H9 (cell line): Measurements from ENCODE around the gene FAM13C. TPM values are rescaled to one million over a fixed set of nuclear protein-coding genes. Genes with fewer than 3 reads are reported as not detected.

Experiments
- DNase-seq: peaks from one replicate; pipeline ENCODE4 v3.0.0-alpha.2; 2017
- H2AFZ ChIP-seq: one replicate; pipeline ENCODE4 v1.6.1; 2013; ENCODE audit warnings: mild to moderate bottlenecking, low read length, control low read depth, moderate library complexity
- H2AK5ac ChIP-seq: 2 replicates; pipeline ENCODE4 v1.6.1; 2013; ENCODE audit warnings: low read length, control low read depth, mixed read lengths; ENCODE audit not compliant: insufficient read length
- H2BK120ac ChIP-seq: one replicate; pipeline ENCODE4 v1.6.1; 2013; ENCODE audit warnings: low read depth, mild to moderate bottlenecking, low read length, control low read depth, inconsistent platforms; ENCODE audit not compliant: poor library complexity, severe bottlenecking
- H2BK12ac ChIP-seq: 2 replicates; pipeline ENCODE4 v1.6.1; 2013; ENCODE audit warnings: low read length, control low read depth, mixed read lengths, low read depth; ENCODE audit not compliant: insufficient read length
- H2BK15ac ChIP-seq: 2 replicates; pipeline ENCODE4 v1.6.1; 2013; ENCODE audit warnings: low read depth, low read length, control low read depth
- H2BK20ac ChIP-seq: one replicate; pipeline ENCODE4 v1.6.1; 2013; ENCODE audit warnings: low read depth, mild to moderate bottlenecking, low read length, control low read depth, inconsistent platforms; ENCODE audit not compliant: poor library complexity, severe bottlenecking
- H2BK5ac ChIP-seq: 2 replicates; pipeline ENCODE4 v1.6.1; 2013; ENCODE audit warnings: low read length, control low read depth, mixed read lengths; ENCODE audit not compliant: insufficient read length
- H3K14ac ChIP-seq: 2 replicates; pipeline ENCODE4 v1.6.1; 2013; ENCODE audit warnings: low read length, control low read depth; ENCODE audit not compliant: insufficient read depth
- H3K18ac ChIP-seq: 2 replicates; pipeline ENCODE4 v1.6.1; 2013; ENCODE audit warnings: low read depth, mild to moderate bottlenecking, mixed read lengths, low read length, control low read depth; ENCODE audit not compliant: insufficient read length
- H3K23ac ChIP-seq: 2 replicates; pipeline ENCODE4 v1.6.1; 2013; ENCODE audit warnings: low read length, control low read depth, mixed read lengths, low read depth; ENCODE audit not compliant: insufficient read length
- H3K23me2 ChIP-seq: 2 replicates; pipeline ENCODE4 v1.6.1; 2013; ENCODE audit warnings: low read depth, mild to moderate bottlenecking, mixed read lengths, low read length, control low read depth; ENCODE audit not compliant: insufficient read length, poor library complexity, severe bottlenecking
- H3K27ac ChIP-seq: 2 replicates; pipeline ENCODE4 v1.5.1; 2013; ENCODE audit warnings: low read length, control low read depth, mixed read lengths, low read depth; ENCODE audit not compliant: insufficient read length
- H3K27me3 ChIP-seq: 2 replicates; pipeline ENCODE4 v1.6.1; 2013; ENCODE audit warnings: low read length, control low read depth, inconsistent platforms; ENCODE audit not compliant: insufficient read depth
- H3K4ac ChIP-seq: 2 replicates; pipeline ENCODE4 v1.6.1; 2013; ENCODE audit warnings: low read depth, mild to moderate bottlenecking, control low read depth, inconsistent platforms, low read length, moderate library complexity
- H3K4me1 ChIP-seq: 2 replicates; pipeline ENCODE4 v1.6.1; 2013; ENCODE audit warnings: low read length, control low read depth, inconsistent platforms; ENCODE audit not compliant: insufficient read depth
- H3K4me2 ChIP-seq: 2 replicates; pipeline ENCODE4 v1.6.1; 2013; ENCODE audit warnings: low read length, control low read depth, mixed read lengths; ENCODE audit not compliant: insufficient read length, insufficient read depth
- H3K56ac ChIP-seq: 2 replicates; pipeline ENCODE4 v1.6.1; 2013; ENCODE audit warnings: low read depth, mild to moderate bottlenecking, mixed read lengths, low read length, control low read depth; ENCODE audit not compliant: insufficient read length
- H3K79me1 ChIP-seq: 2 replicates; pipeline ENCODE4 v1.6.1; 2013; ENCODE audit warnings: low read depth, mild to moderate bottlenecking, moderate library complexity, low read length, control low read depth, inconsistent platforms; ENCODE audit not compliant: insufficient read depth, poor library complexity, severe bottlenecking
- H3K79me2 ChIP-seq: 2 replicates; pipeline ENCODE4 v1.6.1; 2013; ENCODE audit warnings: low read length, control low read depth, inconsistent platforms; ENCODE audit not compliant: insufficient read depth
- H3K9ac ChIP-seq: 2 replicates; pipeline ENCODE4 v1.6.1; 2013; ENCODE audit warnings: low read length, control low read depth, mixed read lengths; ENCODE audit not compliant: insufficient read length; ENCODE audit errors: extremely low read depth
- H3K9me3 ChIP-seq: one replicate; pipeline ENCODE4 v1.6.1; 2013; ENCODE audit warnings: low read depth, low read length, inconsistent platforms; ENCODE audit not compliant: control insufficient read depth
- H3T11ph ChIP-seq: one replicate; pipeline ENCODE4 v1.6.1; 2013; ENCODE audit warnings: mild to moderate bottlenecking, low read length, control low read depth, inconsistent platforms
- H4K20me1 ChIP-seq: one replicate; pipeline ENCODE4 v1.6.1; 2013; ENCODE audit not compliant: control insufficient read depth, insufficient read length, insufficient read depth
- H4K5ac ChIP-seq: 2 replicates; pipeline ENCODE4 v1.6.1; 2013; ENCODE audit warnings: low read depth, mild to moderate bottlenecking, mixed read lengths, low read length, control low read depth; ENCODE audit not compliant: insufficient read length
- H4K8ac ChIP-seq: replicated peaks from 2 replicates; pipeline ENCODE4 v1.6.1; 2013; ENCODE audit warnings: low read length, control low read depth, mixed read lengths, low read depth; ENCODE audit not compliant: insufficient read length
- H4K91ac ChIP-seq: 2 replicates; pipeline ENCODE4 v1.6.1; 2013; ENCODE audit warnings: low read depth, mild to moderate bottlenecking, moderate library complexity, mixed read lengths, low read length, control low read depth; ENCODE audit not compliant: insufficient read length
- H3K27ac Mint-ChIP-seq, 3 experiments: 2 replicates in 2 of 3; 3 replicates in 1 of 3; pipeline ENCODE4 v1.8.0; 2020 to 2021; ENCODE audit warnings: mixed read lengths in 3 of 3, mild to moderate bottlenecking in 1 of 3, moderate library complexity in 1 of 3
- H3K27me3 Mint-ChIP-seq: 2 replicates; pipeline ENCODE4 v1.8.0; 2021; ENCODE audit warnings: low read depth, mild to moderate bottlenecking, moderate library complexity, mixed read lengths
- H3K36me3 Mint-ChIP-seq, 3 experiments: 2 replicates in 2 of 3; 3 replicates in 1 of 3; pipeline ENCODE4 v1.8.0; 2020 to 2021; ENCODE audit warnings: low read depth in 3 of 3, mixed read lengths in 3 of 3; ENCODE audit not compliant: insufficient read depth in 1 of 3
- H3K4me1 Mint-ChIP-seq, 2 experiments: 2 replicates each; pipeline ENCODE4 v1.8.0; 2020; ENCODE audit warnings: mixed read lengths in 2 of 2
- H3K4me3 Mint-ChIP-seq, 2 experiments: 2 replicates in 1 of 2; 3 replicates in 1 of 2; pipeline ENCODE4 v1.8.0; 2020 to 2021; ENCODE audit warnings: mild to moderate bottlenecking in 2 of 2, mixed read lengths in 2 of 2, moderate library complexity in 1 of 2
- H3K9me3 Mint-ChIP-seq, 2 experiments: 2 replicates in 1 of 2; 3 replicates in 1 of 2; pipeline ENCODE4 v1.8.0; 2020; ENCODE audit warnings: mild to moderate bottlenecking in 2 of 2, mixed read lengths in 2 of 2, moderate library complexity in 1 of 2
- CTCF ChIP-seq: fragments of 200-600 bp; sonication (generic); conservative IDR thresholded peaks from 3 replicates; pipeline ENCODE4 v1.8.0; 2021; ENCODE audit warnings: antibody characterized with exemption, mild to moderate bottlenecking
- total RNA-seq: library from RNA; stranded (reverse); gene quantifications from 2 replicates; pipeline ENCODE4 v1.2.1, GENCODE V29; 2021

FAM13C gene
- total RNA-seq, 1 experiment from 2014 or later, result 0.31 TPM

DNA sequence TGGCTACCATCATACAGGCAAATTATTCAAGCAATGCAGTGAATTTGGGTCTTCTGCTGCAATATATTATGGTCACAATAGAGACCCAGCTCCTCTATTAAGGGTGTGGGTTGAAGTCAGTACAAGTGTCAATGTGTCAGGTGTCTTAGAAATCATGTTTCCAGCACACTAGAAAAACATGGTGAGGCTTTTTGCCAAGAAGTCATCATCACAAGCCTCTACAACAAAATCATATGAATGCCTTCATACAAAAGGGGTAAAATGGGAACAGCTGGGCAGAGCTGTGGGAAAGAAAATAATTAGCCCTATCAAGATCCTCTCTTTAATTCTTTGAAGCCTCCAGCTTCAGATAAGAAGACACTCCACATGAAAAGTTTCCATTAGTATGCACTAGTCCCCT lies 37.2 kb downstream of the FAM13C start:
- H3K27me3 ChIP-seq, result no peaks in the 10 kb centered on the region
- H3K9me3 ChIP-seq, result no peaks in the 10 kb centered on the region
- H4K20me1 ChIP-seq, result no peaks in the 10 kb centered on the region
- Mint-ChIP-seq H3K36me3 (0 out of 7 replicates have a peak, but pooled peaks cover 0 to 4% (median 0%) of the 10 kb centered on the region in 3 experiments), H3K4me3 (no peak overlapping the region), H3K27me3 (peaks cover 4% of the 10 kb centered on the region; the same call in 1 of the 2 replicates), H3K4me1 (no peaks in the 10 kb centered on the region), H3K9me3 (peaks cover 1 to 3% of the 10 kb centered on the region in 2 experiments; a peak in 2 of 5 replicates), H3K27ac (no peak overlapping the region)
- no peak for TF ChIP-seq CTCF
- no peak overlapping the region for H3K4ac ChIP-seq
- no peak overlapping the region for H2BK15ac ChIP-seq
- no peak overlapping the region for H3K23ac ChIP-seq
- H2AFZ ChIP-seq, result no peak overlapping the region
- H3K27ac ChIP-seq, result no peak overlapping the region
- no peak overlapping the region for H3K18ac ChIP-seq
- H4K5ac ChIP-seq, result no peak overlapping the region
- H2BK120ac ChIP-seq, result no peak overlapping the region
- H2AK5ac ChIP-seq, result no peak overlapping the region
- DNase-seq, result no peak
- no peaks in the 10 kb centered on the region for H3K79me2 ChIP-seq
- no peak overlapping the region for H3K56ac ChIP-seq
- no peak overlapping the region for H3K9ac ChIP-seq
- no peak overlapping the region for H4K8ac ChIP-seq
- H2BK5ac ChIP-seq, result no peak overlapping the region
- no peaks in the 10 kb centered on the region for H3K79me1 ChIP-seq
- no peak overlapping the region for H2BK20ac ChIP-seq
- H2BK12ac ChIP-seq, result no peak overlapping the region
- no peak overlapping the region for H3K4me2 ChIP-seq
- H3K4me1 ChIP-seq, result no peaks in the 10 kb centered on the region
- H3K23me2 ChIP-seq, result no peaks in the 10 kb centered on the region
- H3T11ph ChIP-seq, result no peak overlapping the region
- no peak overlapping the region for H3K14ac ChIP-seq
- no peak overlapping the region for H4K91ac ChIP-seq
